GM19467 (cell line): ENCODE data around the gene NDUFAF5.

Experiments
- ATAC-seq: cut with Tn5 transposase; IDR thresholded peaks from one replicate; pipeline ENCODE4 v1.9.1; 2021; ENCODE audit warnings: mild to moderate bottlenecking, moderate library complexity; ENCODE audit not compliant: unreplicated experiment

The NDUFAF5 gene

GRCh38 chr20:13777171-13777601 lies 7.6 kb upstream of the NDUFAF5 start:
- ATAC-seq = no peak

GRCh38 chr20:13778827-13779226 lies 6.0 kb upstream of the NDUFAF5 start:
- peak; percentile 44 for ATAC-seq

GRCh38 chr20:13783528-13783927 lies 1.3 kb upstream of the NDUFAF5 start:
- no peak for ATAC-seq

GRCh38 chr20:13784271-13784892 lies 446 bp upstream of the NDUFAF5 start:
- no peak for ATAC-seq

GRCh38 chr20:13786143-13786828 lies 1.5 kb downstream of the NDUFAF5 start:
- ATAC-seq = no peak

GRCh38 chr20:13788167-13788834 lies 3.5 kb downstream of the NDUFAF5 start:
- ATAC-seq = no peak

- ATAC-seq = no peak
These were observed 5.9 kb downstream of the NDUFAF5 start for GRCh38 chr20:13790708-13791107.

GRCh38 chr20:13791540-13792459 lies 7.0 kb downstream of the NDUFAF5 start:
- no peak for ATAC-seq

- ATAC-seq = no peak
These were observed 8.2 kb downstream of the NDUFAF5 start for GRCh38 chr20:13793001-13793400.

GRCh38 chr20:13794667-13795066 lies 9.8 kb downstream of the NDUFAF5 start:
- no peak for ATAC-seq

GRCh38 chr20:13799040-13799439 lies 14.2 kb downstream of the NDUFAF5 start:
- ATAC-seq = no peak

- no peak for ATAC-seq
These were observed 15.1 kb downstream of the NDUFAF5 start for GRCh38 chr20:13799974-13800373.

- no peak for ATAC-seq
These were observed 15.9 kb downstream of the NDUFAF5 start for GRCh38 chr20:13800728-13801134.

GRCh38 chr20:13809373-13809772 lies 24.5 kb downstream of the NDUFAF5 start:
- ATAC-seq = no peak

- ATAC-seq = no peak
These were observed 25.0 kb downstream of the NDUFAF5 start for GRCh38 chr20:13809855-13810254.

GRCh38 chr20:13810446-13810845 lies 25.6 kb downstream of the NDUFAF5 start:
- no peak for ATAC-seq

- no peak for ATAC-seq
These were observed 29.1 kb downstream of the NDUFAF5 start for GRCh38 chr20:13813910-13814309.

- no peak for ATAC-seq
These were observed 29.8 kb downstream of the NDUFAF5 start for GRCh38 chr20:13814672-13815071.

- ATAC-seq = no peak
These were observed 31.9 kb downstream of the NDUFAF5 start for GRCh38 chr20:13816757-13817156.

- ATAC-seq = no peak
These were observed 32.5 kb downstream of the NDUFAF5 start for GRCh38 chr20:13817342-13817741.
